GM03348 (cell line): Measurements from ENCODE around the gene FIZ1.
"Not testable (repeated sequence)": the region's sequence is repeated elsewhere in the genome, so short reads cannot be mapped to it uniquely, and the experiment has no call there.

ENCODE experiments used
- DNase-seq: peaks from one replicate; pipeline ENCODE4 v3.0.0; 2012; ENCODE audit warnings: low spot score

FIZ1 gene

DNA sequence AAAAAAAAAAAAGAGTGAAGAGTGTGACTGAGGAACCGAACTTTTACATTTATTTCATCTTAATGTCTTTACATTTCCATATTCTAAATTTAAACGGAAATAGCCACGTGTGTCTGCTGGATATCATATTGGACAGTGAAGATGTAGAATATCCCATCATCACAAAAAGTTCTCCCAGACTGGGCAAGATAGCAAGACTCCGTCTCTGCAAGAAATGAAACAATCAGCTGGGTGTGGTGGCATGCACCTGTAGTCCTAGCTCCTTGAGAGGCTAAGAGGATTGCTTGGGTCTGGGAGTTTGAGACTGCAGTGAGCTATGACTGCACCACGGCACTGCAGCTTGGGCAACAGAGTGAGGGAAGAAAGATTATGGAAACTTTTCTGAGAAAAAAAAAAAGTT is 22.6 kb downstream of the FIZ1 start:
- DNase-seq: no peak

DNA sequence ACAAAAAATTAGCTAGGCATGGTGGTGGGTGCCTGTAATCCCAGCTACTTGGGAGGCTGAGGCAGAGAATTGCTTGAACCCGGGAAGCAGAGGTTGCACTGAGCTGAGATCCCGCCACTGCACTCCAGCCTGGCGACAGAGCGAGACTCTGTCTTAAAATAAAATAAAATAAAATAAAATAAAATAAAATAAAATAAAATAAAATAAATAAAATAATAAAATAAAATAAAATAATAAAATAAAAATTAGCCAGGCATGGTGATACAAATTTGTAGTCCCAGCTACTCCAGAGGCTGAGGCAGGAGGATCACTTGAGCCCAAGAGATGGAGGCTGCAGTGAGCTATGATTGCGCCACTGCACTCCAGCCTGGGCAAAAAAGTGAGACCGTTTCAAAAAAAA is 25.4 kb downstream of the FIZ1 start:
- DNase-seq: not testable (repeated sequence)

DNA sequence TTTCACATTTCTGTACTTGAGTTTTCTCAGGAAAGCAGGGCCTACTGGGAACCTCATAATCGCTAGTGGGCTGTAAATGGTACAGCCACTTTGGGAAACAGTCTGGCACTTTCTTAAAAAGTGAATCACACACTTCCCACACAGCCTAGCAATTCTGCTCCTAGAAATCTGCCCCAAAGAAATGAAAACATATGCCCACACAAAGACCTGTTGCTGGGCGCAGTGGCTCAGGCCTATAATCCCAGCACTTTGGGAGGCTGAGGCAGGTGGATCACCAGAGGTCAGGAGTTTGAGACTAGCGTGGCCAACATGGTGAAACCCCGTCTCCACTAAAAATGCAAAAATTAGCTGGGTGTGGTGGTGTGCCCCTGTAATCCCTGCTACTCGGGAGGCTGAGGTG is 29.8 kb downstream of the FIZ1 start:
- not testable (repeated sequence) for DNase-seq

DNA sequence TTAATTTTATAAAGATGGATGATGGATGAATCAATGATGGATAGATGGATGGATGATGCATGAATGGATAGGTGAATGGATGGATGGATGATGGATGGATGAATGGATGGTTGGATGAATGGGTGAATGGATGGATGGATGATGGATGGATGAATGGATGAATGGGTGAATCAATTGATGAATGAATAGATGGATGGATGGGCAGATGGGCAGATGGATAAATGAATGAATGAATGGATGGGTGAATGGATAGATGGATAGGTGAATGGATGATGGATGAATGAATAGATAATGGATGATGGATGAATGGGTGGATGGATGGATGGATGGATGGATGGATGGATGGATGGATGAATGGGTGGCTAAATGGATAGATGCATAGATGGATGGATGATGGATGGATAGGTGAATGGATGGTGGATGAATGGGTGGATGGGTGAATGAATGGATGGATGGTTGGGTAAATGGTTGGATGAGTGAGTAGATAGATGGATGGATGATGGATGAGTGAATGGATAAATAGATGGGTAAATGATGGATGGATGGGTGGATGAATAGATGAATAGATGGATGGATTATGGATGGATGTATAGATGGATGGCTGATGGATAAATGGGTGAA is 31.5 kb downstream of the FIZ1 start:
- DNase-seq: no peak

DNA sequence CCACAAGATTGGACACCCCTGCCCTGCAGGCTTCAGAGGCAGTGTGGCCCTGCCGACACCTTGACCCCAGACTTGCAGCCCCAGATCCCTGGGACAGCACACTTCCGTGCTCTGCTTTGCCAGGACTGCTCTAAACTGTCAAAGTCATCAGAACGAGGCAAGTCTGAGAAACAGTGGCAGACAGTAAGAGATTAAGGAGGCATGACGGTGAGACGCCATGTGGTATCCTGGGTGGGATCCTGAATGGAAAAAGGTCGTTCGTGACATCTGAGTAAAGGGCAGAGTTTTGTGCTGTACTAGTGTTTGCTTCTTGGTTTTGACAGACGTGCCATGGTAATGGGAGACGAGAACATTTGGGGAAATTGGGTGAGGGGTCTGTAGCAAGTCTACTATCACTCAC is 32.5 kb downstream of the FIZ1 start:
- DNase-seq: no peak

DNA sequence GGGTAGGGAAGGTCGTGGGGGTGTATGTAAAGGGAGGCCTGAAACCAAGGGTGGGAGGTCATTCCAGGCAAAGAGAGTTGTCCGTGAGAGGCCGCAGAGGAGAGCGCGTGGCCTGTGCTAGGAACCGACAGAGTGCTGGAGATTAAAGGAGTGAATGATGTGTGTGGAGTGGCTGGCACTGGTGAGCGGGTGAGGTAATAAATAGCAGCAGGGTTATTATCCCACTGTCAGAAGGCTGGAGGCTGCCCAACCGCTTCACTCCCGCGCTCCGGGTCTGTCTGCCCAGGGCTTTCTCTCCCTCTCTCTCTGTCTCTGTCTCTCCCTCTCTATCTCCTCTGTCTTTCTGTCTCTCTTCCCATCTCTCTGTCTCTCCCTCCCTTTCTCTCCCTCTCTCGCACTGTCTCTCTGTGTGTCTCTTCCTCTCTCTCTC is 36.0 kb downstream of the FIZ1 start:
- DNase-seq: peak; percentile 48

DNA sequence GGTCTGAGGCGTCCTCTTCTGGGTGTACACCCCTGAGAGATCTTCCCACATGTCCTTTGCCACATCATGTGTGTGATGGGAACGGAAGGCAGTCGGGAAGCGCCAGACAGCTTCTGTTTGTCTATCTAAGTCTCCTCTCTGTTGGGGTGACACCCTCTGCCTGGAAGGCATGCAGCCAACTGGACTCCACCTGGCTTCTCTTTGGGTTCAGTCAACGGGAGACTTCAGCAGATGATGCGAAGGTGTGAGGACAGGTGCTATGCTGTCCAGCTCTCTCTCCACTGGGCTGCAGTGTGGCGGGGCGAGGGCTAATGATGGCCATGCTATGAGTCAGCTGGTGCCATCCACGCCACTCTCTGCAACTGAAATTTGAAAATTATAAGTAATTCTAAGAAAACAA is 39.6 kb downstream of the FIZ1 start:
- no peak for DNase-seq

DNA sequence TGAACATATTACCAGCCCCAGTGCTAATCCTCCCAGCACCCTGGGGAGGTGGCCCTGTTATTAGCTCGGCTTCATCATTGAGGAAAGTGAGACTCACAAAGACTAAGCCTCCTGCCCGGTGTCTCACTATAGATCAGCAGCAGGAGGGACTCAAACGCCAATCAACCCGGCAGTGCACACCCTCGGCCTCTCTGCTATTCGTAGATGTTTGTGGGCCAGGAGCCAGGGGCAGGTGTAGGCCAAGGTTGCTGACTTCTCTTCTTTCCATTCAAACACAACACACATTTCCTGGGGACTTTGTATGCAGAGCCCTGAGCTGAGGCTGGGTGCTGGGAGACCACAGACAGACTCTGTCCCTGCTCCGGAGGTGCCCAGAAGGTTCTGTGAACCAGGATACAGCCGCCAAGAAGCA is 44.6 kb downstream of the FIZ1 start:
- DNase-seq: no peak

DNA sequence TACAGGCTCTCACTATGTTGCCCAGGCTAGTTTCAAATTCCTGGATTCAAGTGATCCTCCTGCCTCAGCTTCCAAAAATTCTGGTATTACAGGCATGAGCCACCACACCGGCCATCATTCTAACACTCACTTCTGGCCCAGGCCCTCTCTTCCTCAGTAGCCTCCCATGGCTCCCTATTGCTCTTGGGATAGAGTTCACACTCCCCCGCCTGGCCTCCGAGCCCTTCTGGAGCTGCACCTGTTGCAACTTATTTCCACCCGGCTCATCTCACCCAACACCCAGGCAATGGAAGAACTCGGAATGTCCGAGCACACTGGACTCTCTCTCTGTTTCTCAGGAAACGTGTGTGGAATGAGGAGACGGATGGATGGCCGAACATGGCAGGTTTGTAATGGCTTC is 45.0 kb downstream of the FIZ1 start:
- no peak for DNase-seq

DNA sequence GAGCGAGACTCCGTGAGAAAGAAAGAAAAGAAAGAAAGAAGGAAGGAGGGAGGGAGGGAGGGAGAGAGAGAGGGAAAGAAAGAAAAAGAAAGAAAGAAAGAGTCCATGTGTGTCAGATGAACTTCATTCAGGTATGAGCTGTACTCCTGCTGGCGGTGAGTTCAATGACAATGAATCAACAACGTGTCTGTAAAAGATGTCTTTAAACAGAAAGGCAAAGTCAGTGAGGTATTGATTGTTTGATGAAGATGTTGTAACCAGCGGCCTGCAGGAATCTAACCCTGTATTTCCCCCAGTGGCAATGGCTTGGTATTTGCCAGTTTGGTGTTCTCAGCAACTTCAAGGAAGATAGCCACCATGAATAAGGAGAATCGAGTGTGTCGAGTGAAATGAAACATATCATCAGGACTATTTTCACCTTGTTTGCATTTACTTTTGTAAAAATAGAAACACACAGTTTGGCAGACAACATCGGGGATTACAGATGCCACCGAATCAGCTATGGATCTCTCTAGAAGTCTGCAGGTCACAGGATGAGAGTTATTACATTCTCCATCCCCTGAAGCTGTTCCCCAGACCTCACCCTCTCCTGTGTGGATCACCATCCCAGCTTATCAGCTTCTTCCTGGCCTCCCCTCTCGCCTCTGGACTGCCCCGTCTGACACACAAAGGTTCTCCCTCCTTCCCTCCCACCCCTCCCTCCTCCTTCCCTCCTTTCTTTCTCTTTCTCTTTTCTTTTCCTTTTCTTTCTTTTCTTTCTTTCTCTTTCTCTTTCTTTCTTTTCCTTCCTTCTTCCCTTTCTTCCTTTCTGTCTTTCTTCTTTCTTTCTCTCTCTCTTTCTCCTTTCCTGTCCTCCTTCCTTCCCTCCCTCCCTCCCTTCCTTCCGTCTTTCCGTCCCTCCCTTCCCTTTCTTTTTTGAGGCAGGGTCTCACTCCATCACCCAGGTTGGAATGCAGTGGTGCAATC is 45.8 kb downstream of the FIZ1 start:
- no peak for DNase-seq

DNA sequence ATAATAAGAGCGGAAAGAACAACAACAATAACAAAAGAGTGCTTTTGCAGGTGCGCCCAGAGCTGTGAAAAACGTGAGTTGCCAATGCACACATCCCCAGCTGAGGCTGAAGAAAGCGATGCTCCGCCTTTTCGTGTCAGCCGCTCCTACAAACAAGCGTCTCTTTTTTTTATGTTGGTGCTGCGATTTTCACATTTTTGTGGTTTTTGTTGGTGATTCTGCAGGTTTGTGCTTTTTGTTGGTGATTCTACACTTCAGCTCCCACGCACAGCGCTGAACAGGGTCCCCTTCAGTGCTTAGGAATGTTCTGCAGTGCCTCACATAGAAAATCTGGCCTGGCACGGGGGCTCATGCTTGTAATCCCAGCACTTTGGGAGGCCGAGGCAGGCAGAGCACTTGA is 46.7 kb downstream of the FIZ1 start:
- peak; percentile 81 for DNase-seq

DNA sequence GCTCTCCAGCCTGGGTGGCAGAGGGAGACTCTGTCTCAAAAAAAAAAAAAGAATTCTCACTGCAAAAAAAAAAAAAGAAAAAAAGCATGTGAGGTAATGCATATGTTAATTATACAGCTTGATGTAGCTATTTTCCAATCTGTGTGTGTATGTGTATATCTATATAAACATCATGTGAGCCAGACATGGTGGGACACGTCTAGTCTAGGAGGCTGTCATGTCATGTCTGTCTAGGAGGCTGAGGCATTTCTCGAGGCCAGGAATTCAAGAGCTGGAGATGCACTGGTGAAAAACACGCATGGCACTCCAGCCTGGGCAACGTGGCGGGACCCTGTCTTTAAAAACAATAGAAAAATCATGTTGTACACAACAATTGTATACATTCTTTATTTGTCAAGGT is 47.1 kb downstream of the FIZ1 start:
- DNase-seq: no peak

DNA sequence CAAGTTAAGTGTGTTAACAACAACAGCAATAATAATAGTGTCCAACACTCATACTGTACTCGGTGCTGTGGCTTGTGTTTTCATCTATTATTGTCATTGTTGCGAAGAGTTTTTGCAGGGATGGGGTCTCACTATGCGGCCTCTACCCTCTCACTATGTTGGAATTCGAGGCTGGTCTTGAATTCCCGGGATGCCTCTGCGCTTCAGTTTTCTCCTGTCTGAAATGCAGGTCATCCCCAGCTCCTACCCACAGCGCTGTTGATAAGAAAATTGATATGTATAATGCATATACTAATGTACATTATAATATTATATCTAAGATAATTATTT is 49.0 kb downstream of the FIZ1 start:
- no peak for DNase-seq

DNA sequence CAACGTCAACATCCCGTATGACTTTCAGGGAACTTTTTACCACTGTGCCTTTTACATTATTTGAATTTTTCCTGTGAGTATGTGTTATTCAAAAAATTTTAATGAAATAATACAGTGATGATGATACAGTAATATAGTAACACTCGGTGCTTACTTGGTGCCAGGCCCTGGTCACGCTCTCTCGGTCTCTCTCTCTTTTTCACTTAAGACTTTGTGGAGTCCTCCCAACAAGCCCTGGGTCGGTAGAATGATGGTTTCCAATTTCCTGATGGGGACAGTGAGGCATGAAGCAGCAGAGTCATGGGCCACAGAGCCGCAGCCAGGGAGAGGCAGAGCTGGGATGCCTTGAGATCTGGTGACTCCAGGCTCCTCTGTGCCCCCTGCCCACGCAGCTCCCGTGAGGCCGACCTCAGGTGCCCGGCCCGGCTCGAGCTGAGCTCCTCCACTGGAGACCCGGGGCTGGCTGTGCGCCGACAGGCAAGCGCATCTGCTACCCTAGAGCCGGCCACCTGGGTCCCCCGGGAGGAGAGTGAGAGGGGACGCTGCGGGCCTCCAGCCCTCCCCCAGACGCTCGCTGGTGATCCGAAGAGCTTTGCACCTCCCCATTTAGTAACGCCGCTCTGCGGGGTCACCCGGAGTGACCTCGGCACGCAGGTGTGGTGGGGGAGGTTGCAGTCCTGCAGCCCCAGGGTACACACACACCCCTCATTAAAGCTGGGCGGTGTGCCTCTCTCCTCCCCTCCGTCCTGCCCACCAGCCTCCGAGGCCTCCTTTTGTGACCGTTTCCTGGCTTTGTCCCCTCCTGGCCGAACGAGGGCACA is 49.6 kb downstream of the FIZ1 start:
- peak; percentile 80 for DNase-seq

DNA sequence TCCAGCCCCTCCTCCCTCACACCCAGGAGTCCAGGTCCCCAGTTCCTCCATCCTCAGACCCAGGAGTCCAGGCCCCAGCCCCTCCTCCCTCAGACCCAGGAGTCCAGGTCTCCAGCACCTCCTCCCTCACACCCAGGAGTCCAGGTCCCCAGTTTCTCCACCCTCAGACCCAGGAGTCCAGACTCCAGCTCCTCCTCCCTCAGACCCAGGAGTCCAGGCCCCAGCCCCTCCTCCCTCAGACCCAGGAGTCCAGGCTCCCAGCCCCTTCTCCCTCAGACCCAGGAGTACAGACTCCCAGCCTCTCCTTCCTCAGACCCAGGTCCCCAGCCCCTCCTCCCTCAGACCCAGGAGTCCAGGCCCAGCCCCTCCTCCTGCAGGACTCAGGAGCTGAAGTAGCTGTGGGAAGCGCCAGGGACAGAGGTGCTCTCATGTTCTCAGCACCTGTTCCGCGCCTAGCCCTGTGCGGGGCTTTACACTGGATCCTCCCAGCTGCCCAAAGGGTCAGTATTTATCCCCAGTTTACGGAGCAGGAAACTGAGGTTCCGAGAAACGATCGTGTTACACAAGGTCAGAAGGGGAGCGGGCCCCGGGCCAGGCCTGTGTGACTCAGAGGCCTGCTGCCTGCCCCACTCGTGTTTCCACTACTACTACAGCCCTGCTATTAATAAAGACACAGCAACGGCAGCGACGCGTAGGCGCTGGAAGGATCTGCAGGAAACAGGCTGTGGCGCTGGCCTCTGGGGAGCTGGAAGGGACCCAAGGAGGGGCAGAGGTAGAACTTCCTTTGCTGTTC is 52.3 kb downstream of the FIZ1 start:
- peak; percentile 69 for DNase-seq

DNA sequence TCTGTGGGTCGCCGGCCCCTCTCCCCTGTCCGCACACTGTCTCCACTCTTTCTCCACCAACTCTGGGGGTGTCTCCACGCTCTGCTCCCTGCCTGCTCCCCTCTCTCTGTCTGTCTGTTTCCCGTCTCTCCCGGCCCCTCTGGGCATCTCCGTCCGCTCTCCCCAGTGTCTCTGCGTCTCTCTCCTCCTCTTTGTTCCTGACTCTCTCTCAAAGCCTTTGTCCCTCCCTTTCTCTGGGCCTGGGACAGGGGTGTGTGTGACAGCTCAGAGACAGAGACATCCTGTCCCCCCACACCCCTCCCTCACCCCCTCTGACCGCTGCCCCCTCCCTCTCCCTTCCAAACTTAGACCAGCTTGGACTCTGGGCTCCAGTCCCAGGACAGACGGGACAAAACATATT is 53.3 kb downstream of the FIZ1 start:
- DNase-seq: no peak

DNA sequence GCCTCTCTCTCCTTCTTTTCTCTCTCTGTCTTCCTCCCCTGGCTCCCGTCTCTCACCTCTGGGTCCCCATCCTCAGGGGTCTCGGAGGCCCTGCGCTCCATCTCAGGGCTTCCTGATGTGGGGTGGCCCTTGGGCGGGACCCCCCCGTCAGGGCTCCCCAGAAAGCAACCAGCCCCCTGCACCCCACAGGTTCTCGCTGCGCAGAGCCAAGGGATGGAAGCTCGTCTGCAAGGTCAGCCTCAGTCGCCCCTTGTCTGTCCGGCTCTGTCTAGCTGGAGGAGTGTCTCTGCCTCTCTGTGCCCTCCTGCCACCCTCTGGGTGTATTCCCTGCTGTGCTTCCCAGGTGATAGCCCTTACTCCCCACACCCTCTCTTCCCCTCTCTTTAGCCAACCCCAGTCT is 53.9 kb downstream of the FIZ1 start, which contains the start of gene SBK3:
Gene SBK3, minus strand, starts transcription at position 101 of the 400 bp plus-strand sequence. Its CDS starts 0 bp downstream, at position 101.
- DNase-seq: no peak

DNA sequence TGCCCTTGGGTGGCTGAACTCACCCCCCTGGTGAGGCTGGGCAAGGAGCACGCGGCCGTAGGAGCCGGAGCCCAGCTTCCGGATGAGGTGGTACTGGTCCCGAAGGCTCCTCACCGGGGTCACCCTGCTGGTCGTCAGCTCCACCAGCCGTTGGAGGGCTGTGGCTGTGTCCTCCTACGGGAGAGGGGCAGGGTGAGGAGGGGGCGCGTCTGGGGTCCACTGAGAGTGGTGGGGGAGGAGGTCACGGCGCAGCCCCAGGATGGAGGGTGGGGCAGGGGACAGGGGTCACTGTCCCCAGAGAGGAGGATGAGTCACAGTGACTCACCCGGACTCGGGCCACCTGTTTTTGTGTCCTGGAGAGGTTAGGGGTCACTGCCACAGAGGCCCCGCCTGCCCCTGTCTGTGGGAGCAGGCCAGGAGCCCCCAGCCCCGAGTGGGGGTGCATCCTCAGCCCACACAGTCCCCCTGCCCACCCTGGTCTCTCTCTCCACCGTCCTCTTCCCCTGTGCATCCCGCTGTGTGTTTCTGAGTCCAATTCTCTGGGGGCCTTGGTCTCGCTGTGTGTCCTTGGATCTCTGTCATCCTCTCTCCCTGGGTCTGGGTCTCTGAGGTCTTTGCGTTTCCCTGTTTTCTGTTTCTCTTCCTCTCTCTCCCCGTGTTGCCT is 54.4 kb downstream of the FIZ1 start:
- no peak for DNase-seq

DNA sequence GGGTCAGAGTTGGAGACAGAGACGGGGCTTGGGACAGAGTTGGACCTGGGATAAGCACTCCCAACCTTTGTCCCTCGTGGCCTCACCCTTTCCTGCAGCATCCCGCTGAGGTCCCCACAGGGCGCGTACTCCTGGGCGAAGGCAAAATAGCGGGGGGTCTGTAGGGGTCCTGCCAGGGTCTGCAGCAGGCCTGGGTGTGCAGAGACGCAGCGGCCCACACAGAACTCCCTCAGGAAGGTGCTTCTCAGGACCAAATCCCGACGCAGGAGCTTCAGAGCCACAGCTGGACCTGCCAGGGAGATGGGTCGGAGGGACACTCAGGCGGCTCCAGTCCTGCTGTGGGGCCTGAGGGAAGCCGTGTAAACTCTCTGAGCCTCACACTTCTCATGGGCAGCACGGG is 55.3 kb downstream of the FIZ1 start:
- DNase-seq: no peak

DNA sequence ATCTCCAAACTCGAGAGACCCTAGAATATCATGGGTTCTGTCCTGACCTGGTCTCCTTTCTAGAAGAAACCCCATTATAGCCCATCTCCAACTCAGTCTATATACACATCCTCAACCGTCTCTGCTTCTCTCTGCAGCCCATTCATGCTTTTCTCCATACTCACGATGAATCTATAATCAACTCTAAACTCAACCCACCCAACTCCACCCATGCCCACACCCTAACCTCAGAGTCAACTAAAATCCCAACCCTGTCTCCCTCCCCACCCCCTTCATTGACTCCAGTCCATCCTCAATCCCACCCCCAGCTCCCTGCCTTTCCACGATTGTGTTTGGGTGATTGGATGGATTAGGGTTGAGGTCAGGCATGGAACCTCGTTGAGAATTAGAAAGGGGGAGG is 55.8 kb downstream of the FIZ1 start:
- DNase-seq: no peak

DNA sequence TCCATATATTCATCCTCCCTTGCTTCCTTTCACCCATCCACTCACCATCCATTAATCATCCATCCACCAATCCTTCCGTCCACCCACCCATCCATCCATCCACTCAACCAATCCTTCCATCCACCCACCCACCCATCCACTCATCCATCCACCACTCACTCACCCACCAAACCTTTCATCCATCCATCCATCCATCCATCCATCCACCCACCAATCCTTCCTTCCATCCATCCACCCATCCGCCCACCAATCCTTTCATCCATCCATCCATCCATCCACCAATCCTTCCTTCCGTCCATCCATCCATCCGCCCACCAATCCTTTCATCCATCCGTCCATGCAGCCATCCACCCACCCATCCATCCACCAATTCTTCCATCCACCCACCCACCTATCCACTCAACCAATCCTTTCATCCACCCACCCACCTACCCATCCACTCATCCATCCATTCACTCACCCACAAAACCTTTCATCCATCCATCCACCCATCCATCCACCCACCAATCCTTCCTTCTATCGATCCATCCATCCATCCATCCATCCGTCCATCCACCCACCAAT is 56.9 kb downstream of the FIZ1 start:
- no peak for DNase-seq
